ENCODE data around the gene DCLK3. TPM values are rescaled to one million over a fixed set of nuclear protein-coding genes. Genes with fewer than 3 reads are reported as not detected.

DCLK3 gene
- total RNA-seq, 1 experiment from 2014 or later, result 0.55 TPM

- TF ChIP-seq E2F5 (CRISPR knock-in tag; IDR thresholded peaks at IDR 0.05), result 0 out of 2 replicates have a peak, but pooled peaks have one; percentile 47
- no peak for TF ChIP-seq CREM (CRISPR knock-in tag; IDR thresholded peaks at IDR 0.05)
- 0 out of 2 replicates have a peak, but pooled peaks have one; percentile 22 for TF ChIP-seq NFE2L1 (CRISPR knock-in tag; IDR thresholded peaks at IDR 0.05)
- 0 out of 2 replicates have a peak, but pooled peaks have one; percentile 7 for TF ChIP-seq CBFB (CRISPR knock-in tag; IDR thresholded peaks at IDR 0.05; ENCODE audit: low read depth)
- TF ChIP-seq, protein P1, sequence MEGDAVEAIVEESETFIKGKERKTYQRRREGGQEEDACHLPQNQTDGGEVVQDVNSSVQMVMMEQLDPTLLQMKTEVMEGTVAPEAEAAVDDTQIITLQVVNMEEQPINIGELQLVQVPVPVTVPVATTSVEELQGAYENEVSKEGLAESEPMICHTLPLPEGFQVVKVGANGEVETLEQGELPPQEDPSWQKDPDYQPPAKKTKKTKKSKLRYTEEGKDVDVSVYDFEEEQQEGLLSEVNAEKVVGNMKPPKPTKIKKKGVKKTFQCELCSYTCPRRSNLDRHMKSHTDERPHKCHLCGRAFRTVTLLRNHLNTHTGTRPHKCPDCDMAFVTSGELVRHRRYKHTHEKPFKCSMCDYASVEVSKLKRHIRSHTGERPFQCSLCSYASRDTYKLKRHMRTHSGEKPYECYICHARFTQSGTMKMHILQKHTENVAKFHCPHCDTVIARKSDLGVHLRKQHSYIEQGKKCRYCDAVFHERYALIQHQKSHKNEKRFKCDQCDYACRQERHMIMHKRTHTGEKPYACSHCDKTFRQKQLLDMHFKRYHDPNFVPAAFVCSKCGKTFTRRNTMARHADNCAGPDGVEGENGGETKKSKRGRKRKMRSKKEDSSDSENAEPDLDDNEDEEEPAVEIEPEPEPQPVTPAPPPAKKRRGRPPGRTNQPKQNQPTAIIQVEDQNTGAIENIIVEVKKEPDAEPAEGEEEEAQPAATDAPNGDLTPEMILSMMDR (IDR thresholded peaks at IDR 0.05), result no peak
- TF ChIP-seq, protein P2, sequence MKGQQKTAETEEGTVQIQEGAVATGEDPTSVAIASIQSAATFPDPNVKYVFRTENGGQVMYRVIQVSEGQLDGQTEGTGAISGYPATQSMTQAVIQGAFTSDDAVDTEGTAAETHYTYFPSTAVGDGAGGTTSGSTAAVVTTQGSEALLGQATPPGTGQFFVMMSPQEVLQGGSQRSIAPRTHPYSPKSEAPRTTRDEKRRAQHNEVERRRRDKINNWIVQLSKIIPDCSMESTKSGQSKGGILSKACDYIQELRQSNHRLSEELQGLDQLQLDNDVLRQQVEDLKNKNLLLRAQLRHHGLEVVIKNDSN (CRISPR knock-in tag; IDR thresholded peaks at IDR 0.05), result no peak
- TF ChIP-seq ZNF232 (CRISPR knock-in tag; IDR thresholded peaks at IDR 0.05), result no peak; the same call in 1 of the 2 replicates
- TF ChIP-seq, protein P3, sequence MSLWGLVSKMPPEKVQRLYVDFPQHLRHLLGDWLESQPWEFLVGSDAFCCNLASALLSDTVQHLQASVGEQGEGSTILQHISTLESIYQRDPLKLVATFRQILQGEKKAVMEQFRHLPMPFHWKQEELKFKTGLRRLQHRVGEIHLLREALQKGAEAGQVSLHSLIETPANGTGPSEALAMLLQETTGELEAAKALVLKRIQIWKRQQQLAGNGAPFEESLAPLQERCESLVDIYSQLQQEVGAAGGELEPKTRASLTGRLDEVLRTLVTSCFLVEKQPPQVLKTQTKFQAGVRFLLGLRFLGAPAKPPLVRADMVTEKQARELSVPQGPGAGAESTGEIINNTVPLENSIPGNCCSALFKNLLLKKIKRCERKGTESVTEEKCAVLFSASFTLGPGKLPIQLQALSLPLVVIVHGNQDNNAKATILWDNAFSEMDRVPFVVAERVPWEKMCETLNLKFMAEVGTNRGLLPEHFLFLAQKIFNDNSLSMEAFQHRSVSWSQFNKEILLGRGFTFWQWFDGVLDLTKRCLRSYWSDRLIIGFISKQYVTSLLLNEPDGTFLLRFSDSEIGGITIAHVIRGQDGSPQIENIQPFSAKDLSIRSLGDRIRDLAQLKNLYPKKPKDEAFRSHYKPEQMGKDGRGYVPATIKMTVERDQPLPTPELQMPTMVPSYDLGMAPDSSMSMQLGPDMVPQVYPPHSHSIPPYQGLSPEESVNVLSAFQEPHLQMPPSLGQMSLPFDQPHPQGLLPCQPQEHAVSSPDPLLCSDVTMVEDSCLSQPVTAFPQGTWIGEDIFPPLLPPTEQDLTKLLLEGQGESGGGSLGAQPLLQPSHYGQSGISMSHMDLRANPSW (CRISPR knock-in tag; conservative IDR thresholded peaks at IDR 0.05; ENCODE audit: low read depth), result no peak
- TF ChIP-seq NR3C1 (CRISPR knock-in tag; conservative IDR thresholded peaks at IDR 0.05; ENCODE audit: low read depth), result no peak
- TF ChIP-seq E2F4 (CRISPR knock-in tag; IDR thresholded peaks at IDR 0.05; ENCODE audit: borderline replicate concordance, low read depth), result no peak
- TF ChIP-seq, protein P4, sequence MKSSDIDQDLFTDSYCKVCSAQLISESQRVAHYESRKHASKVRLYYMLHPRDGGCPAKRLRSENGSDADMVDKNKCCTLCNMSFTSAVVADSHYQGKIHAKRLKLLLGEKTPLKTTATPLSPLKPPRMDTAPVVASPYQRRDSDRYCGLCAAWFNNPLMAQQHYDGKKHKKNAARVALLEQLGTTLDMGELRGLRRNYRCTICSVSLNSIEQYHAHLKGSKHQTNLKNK (CRISPR knock-in tag; IDR thresholded peaks at IDR 0.05), result no peak
- no peak for TF ChIP-seq ZNF396 (CRISPR knock-in tag; IDR thresholded peaks at IDR 0.05; ENCODE audit: borderline replicate concordance)
These were observed at the start of gene DCLK3 (continued) for GRCh38 chr3:36763850-36764703.

GRCh38 chr3:36813305-36813704, 49.0 kb upstream of the DCLK3 start:
- CTCF ChIA-PET, result interaction anchor here (0.6 to 4.8 kb wide), 6 partner anchors 9 to 55 kb away, joined by 3 to 37 read pairs (median 14); no protein-coding TSS in a partner anchor
- ATAC-seq (no peak), DNase-seq (ENCODE audit: low spot score) (no peak)
- no peak overlapping the region for H3K27ac Mint-ChIP-seq
- H3K36me3 Mint-ChIP-seq, result no peaks in the 10 kb centered on the region
- POLR2A ChIA-PET, result no interaction called here
- peaks cover 5% of the 10 kb centered on the region; the same call in 1 of the 2 replicates for H3K4me1 Mint-ChIP-seq
- no peak overlapping the region for H3K4me3 Mint-ChIP-seq
- H3K9me3 Mint-ChIP-seq, result no peaks in the 10 kb centered on the region
- H3K27me3 Mint-ChIP-seq (ENCODE audit: low read depth), result no peaks in the 10 kb centered on the region
- TF ChIP-seq SOX15 (CRISPR knock-in tag; IDR thresholded peaks at IDR 0.05), result no peak
- no peak for TF ChIP-seq MLX (CRISPR knock-in tag; IDR thresholded peaks at IDR 0.05)
- no peak for TF ChIP-seq EMX1 (CRISPR knock-in tag; IDR thresholded peaks at IDR 0.05)
- TF ChIP-seq, protein P1 (IDR thresholded peaks at IDR 0.05), result no peak
- TF ChIP-seq IRF2 (CRISPR knock-in tag; IDR thresholded peaks at IDR 0.05; ENCODE audit: borderline replicate concordance, low read depth), result no peak
- TF ChIP-seq PRRX2 (CRISPR knock-in tag; IDR thresholded peaks at IDR 0.05), result no peak
- no peak for TF ChIP-seq MAX (CRISPR knock-in tag; IDR thresholded peaks at IDR 0.05)
- TF ChIP-seq, protein P5, sequence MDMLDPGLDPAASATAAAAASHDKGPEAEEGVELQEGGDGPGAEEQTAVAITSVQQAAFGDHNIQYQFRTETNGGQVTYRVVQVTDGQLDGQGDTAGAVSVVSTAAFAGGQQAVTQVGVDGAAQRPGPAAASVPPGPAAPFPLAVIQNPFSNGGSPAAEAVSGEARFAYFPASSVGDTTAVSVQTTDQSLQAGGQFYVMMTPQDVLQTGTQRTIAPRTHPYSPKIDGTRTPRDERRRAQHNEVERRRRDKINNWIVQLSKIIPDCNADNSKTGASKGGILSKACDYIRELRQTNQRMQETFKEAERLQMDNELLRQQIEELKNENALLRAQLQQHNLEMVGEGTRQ (CRISPR knock-in tag; IDR thresholded peaks at IDR 0.05), result no peak
- TF ChIP-seq ZNF416 (CRISPR knock-in tag; IDR thresholded peaks at IDR 0.05), result no peak
- no peak for TF ChIP-seq MXD4 (CRISPR knock-in tag; IDR thresholded peaks at IDR 0.05; ENCODE audit: borderline replicate concordance)

Measured in WTC11 (cell line).